NCI-H526 treated with DMSO at 0.1 percent for 48 hours (cell line): Measurements from ENCODE around the gene MELTF.
"Not testable (repeated sequence)": the region's sequence is repeated elsewhere in the genome, so short reads cannot be mapped to it uniquely, and the experiment has no call there.

Experiments used
- DNase-seq: peaks from one replicate; lab custom pipeline; 2025; lab: John Stamatoyannopoulos, UW

MELTF gene

GRCh38 chr3:197029511-197030167, at the start of gene MELTF:
Gene MELTF, minus strand, starts transcription at chr3:197029817. Its CDS starts 115 bp downstream, at chr3:197029702.
- DNase-seq: peak; percentile 63

GRCh38 chr3:197076415-197076814, 46.8 kb upstream of the MELTF start:
- no peak for DNase-seq

DNA sequence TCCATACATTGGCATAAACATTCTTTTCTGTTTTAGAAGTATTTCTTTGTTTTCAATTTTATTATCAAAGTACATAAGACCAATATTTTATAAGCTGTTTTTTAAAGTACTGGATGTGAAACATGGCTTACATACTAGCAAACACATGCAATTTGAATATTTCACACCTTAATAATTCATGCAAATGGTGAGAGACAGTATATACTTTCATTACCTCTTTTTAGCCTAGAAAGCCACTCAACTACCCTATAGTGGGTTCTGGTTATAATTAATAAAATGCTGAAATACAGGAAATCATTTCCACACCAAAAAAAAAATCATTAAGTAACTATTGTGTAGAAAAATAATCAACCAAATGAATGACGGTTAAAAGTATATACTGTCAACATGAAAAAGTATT, 38.5 kb upstream of the MELTF start:
- no peak for DNase-seq

DNA sequence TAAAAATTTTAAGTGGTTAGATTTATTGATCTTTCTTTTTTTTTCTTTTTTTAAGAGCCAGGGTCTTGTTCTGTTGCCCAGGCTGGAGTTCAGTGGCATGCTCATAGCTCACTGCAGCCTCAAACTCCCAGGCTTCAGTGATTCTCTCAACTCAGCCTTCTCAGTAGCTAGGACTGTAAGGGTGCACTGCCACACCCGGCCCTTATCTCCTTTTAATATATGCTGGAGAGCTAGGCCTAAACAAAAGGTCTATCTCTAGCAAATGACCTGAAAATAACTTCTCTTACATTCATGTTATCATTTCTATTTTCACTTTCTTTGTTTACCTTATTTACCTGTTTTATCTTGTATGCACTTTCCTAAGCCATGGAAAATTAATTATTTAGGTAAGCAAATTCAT, 35.2 kb upstream of the MELTF start:
- DNase-seq: peak; percentile 77

- no peak for DNase-seq
These were observed 32.8 kb upstream of the MELTF start for GRCh38 chr3:197062446-197062845.

DNA sequence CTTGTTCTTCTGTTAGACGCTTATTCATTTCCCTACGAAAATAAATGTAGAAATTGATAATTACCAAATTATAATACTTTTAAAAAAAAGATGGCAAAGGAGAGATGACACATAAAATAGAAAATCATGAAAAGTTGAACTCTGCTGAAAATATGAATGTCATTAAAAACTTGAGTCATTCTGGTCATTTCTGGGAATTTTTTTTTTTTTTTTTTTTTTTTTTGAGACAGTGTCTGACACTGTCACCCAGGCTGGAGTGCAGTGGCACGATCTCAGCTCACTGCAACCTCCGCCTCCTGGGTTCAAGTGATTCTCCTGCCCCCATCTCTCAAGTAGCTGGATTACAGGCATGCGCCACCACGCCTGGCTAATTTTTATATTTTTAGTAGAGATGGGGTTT, 22.0 kb upstream of the MELTF start:
- not testable (repeated sequence) for DNase-seq

GRCh38 chr3:197050511-197050910, 20.9 kb upstream of the MELTF start:
- DNase-seq: no peak

DNA sequence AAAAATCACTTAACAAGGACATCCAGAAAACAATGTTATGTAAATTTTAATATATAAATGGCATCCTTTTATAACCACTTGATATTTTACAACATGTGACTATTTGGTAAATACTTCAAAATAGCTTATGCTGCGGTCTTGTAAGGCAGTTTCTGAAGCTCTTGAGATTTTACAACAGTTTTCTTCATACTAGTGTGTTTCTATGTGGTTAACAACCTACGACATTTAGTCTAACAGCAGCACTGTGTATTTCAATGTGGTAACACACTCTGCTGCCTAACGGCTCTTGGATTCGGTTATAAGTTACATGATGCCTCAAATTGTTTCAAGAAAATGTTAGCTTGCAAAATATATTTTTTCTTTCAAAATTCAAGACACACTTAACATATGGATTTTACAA, 12.9 kb upstream of the MELTF start:
- DNase-seq: no peak

DNA sequence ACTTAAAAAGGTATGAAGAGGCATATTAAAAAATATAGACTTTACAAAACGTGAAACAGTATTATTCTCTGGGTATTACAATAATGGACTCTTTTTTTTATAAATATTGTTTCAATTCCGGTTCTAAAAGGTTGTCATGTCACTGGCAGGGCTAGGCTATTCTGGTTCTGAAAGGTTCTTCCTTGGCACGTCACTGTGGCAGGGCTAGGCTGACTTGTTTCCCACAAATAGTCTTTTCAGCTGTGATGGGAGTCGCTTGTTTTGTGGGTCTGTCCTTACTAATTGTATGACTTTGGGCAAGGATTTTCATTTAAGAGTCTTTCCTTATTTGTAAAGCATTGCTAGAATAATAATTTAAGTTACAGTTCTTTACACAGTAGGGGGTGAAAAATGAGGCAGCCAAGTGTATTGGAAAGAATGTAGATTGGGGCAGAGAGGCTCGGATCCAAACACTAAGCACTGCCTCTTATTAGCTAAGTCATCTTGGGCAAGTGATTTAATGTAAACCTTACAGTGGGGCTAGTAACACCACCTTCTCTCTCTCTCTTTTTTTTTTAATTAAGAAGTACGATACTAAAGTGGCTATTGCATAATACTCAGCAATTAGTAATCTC, 12.4 kb upstream of the MELTF start:
- no peak for DNase-seq

GRCh38 chr3:197040658-197041057, 11.0 kb upstream of the MELTF start:
- peak; percentile 61 for DNase-seq

DNA sequence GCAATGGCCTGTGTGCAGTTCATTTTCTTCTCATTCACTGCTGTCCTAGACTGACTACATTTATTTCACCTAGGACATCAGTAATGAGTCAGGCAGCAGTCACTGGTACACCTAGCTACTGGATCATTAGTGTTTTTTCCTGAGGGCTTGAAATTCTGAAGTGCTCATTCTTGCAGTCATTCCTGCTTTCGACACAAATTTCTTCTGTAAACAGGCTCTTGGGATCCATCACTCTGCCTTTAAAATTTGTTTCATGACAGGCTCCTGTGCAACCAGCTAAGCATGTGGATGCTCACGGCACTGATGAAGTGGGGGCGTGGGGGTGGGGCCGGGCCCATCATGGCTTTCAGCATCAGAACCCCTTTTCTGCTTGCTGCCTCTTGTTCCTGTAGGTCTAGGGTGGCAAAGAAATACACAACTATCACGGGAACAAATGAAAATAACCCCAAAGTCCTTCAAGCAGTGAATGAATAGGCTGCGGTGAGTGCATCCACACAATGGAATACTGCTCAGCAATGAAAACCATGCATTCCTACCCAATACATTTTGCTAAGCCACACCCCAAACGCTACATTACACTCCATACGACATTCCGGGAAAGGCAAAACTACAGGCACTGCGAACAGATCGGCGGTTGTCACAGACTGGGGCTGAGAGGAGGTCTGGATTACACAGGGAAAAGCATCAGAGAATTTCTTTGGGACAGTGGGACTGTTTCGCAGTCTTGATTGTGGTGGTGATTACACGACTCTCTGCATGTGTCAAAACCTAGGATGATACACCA, 9.3 kb upstream of the MELTF start:
- peak; percentile 68 for DNase-seq

DNA sequence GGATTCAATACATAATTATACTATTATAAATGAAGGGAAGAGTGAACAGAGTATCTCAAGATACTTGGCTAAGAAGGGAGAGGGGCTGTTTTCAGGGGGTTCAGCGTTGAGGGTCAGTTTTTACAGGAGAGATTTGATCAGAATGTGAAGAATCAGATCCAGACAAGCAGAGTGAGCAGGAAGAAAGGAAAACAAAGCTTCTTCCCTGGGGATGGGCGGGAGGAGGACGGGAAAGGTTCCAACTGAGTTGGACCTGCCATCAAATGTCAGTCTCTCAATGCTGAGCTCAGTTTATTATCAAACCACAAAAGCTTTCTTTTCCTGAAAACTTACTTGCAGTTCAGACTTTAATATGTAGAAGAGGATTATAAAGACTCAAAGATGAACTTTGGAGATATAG, 6.0 kb upstream of the MELTF start:
- no peak for DNase-seq

DNA sequence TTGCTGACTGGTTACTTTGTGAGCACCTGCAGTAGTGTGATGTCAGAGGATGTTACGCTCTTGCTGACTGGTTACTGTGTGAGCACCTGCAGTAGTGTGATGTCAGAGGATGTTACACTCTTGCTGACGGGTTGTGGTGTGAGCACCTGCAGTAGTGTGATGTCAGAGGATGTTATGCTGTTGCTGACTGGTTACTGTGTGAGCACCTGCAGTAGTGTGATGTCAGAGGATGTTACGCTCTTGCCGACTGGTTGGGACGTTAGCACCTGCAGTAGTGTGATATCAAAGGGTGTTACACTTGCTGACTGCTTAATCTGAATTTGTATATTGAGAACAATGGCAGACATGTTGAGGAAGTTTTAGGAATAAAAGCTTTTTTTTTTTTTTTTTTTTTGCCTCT, 5.2 kb upstream of the MELTF start:
- DNase-seq: not testable (repeated sequence)

- not testable (repeated sequence) for DNase-seq
These were observed 4.1 kb upstream of the MELTF start for GRCh38 chr3:197033764-197034163.

DNA sequence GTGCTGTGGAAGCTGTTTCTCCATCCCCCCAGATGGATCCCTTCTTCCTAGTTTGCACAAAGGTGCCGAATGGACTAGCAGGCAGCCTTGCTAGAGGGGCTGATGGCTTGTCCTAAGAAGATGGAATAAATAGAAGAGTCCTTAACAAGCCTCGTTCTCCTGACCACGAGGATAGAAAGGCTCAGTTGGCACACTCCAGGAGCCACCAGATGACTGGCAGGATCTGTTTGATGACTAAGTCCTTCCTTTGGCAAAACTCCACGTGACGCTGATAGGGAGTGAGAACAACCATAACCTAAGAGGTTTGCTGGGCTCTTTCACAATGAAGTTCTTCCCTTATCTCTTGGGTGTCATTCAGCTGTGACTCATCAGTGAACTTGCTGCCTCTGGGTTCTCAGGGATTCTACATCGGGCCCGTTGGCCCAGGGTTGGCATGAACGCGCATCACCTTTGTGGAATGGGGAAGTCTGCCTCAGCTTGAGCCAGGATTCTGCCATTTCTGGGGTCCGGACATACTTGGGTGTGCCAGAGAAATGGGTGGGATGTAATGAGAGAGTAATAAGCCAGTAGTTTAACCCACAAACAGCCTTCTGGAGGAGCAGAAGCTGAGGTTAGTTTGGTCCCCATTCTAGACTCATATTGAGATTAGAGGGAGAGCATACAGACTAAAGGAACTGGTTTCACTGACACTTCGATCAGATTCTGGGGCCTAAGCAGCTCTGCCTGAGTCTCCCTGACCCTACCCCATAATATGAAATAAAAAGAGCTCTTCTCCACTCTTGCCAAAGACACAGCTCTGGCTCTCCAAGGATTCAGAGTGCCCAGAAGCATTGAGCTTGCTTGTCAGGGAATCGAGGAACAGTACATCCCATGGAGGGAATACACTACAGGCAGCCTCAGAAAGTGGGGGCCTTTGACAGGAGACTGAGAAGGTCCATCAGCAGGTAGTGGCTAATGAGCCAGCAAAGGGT, 2.0 kb upstream of the MELTF start:
- no peak for DNase-seq

- no peak for DNase-seq
These were observed 1.0 kb upstream of the MELTF start for GRCh38 chr3:197030379-197031314.

GRCh38 chr3:197028728-197029510, 698 bp downstream of the MELTF start:
- peak; percentile 34 for DNase-seq

DNA sequence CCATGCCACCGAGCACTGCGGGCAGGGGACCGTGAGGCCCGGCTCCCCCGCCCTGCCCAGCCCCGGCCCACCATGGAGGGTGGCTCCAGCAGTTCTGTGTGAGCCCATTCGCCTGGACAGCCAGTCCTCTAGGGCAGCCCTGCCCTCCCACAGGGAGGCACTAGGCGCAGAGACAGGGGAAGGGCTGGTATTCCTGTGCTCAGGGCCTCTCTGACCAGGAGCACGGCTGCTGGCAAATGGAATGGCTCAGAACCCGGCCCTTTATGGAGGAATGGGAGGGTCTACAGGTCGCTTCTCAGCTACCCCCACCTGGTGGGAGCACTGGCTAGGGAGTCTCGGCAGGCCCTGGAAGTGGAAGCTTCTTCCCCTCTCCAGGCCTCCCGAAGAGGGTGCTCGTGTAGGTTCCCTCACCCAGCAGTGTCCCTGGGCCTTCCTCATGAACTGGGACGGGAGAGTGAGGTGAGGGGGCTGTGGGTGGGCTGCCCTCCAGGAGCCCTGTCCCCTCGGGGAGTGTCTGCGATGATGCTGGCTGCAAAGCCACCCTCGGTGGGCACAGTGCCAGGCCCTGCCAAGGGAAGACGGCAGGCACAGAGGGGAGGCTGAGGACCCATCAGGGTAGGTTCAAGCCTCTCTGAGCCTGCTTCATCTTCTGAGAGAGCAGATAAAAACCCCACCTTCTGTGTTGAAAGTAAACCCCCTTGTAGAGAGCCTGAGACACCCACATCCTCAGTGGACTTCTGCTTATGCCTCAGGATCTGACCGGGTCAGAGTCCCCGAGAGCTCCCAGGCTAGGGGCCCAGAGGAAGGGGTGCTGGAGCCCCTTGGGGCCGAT, 1.5 kb downstream of the MELTF start:
- no peak for DNase-seq
